ENCODE results near the gene NKIRAS2. TPM values are rescaled to one million over a fixed set of nuclear protein-coding genes. Genes with fewer than 3 reads are reported as not detected.

The NKIRAS2 gene
- total RNA-seq, 2 donors from 2014 or later: 18.6 to 24.3 TPM

DNA sequence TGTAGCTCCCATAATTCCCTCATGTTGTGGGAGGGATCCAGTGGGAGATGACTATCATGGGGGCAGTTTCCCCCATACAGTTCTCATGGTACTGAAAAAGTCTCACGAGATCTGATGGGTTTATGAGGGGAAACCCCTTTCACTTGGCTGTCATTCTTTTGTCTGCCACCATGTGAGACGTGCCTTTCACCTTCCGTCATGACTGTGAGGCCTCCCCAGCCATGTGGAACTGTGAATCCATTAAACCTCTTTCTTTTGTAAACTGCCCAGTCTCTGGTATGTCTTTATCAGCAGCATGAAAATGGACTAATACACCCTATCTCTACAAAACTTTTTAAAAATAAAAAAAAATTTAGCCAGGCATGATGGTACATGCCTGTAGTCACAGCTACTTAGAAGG, 36.7 kb downstream of the NKIRAS2 start:
- no peaks in the 10 kb centered on the region for H3K9me3 Mint-ChIP-seq
- H3K36me3 Mint-ChIP-seq (ENCODE audit: insufficient read depth in 2 of 2): no peaks in the 10 kb centered on the region
- H3K27ac Mint-ChIP-seq: no peak overlapping the region
- peaks cover 30% of the 10 kb centered on the region for H3K27me3 Mint-ChIP-seq (ENCODE audit: low read depth)
- H3K4me3 Mint-ChIP-seq: no peak overlapping the region
- no peak for ATAC-seq (replicated peaks in 1 of 2)
- DNase-seq: no peak
- H3K4me1 Mint-ChIP-seq (ENCODE audit: low read depth): peaks cover 17% of the 10 kb centered on the region

DNA sequence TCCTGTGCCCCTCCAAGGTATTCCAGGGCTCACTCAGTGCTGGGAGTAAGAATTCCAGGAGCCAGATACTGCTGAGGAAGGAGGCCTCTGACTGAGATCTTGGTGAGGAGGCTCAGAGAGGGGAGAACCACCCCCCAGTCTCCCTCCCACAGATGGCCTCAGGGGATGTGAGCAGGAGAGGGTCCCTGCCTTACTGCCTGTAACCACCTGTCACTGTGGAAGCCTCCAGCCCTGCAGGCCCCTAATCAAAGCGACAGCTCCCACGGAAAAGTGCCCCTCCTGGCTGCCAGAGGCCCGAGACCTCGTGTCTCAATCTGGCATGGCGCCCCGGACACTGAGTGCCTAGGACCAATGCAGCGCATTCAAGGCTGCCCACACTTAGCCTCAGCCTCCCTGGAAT, 38.2 kb downstream of the NKIRAS2 start:
- H3K27me3 Mint-ChIP-seq (ENCODE audit: low read depth): peaks cover 15% of the 10 kb centered on the region
- H3K36me3 Mint-ChIP-seq (ENCODE audit: insufficient read depth in 2 of 2): no peaks in the 10 kb centered on the region
- no peak overlapping the region for H3K4me3 Mint-ChIP-seq
- no peaks in the 10 kb centered on the region for H3K9me3 Mint-ChIP-seq
- no peak for DNase-seq
- peaks cover 21% of the 10 kb centered on the region for H3K4me1 Mint-ChIP-seq (ENCODE audit: low read depth)
- ATAC-seq (replicated peaks in 1 of 2): no peak
- H3K27ac Mint-ChIP-seq: no peak overlapping the region

- DNase-seq (no peak), ATAC-seq (replicated peaks in 1 of 2) (no peak)
- Mint-ChIP-seq H3K27ac (no peak overlapping the region), H3K9me3 (no peaks in the 10 kb centered on the region), H3K4me3 (no peak overlapping the region), H3K36me3 (ENCODE audit: insufficient read depth in 2 of 2) (no peaks in the 10 kb centered on the region), H3K27me3 (ENCODE audit: low read depth) (peaks cover 4% of the 10 kb centered on the region), H3K4me1 (ENCODE audit: low read depth) (peaks cover 38% of the 10 kb centered on the region)
Observed at GRCh38 chr17:42059815-42060214, 39.9 kb downstream of the NKIRAS2 start.

- DNase-seq: no peak
- Mint-ChIP-seq H3K27me3 (ENCODE audit: low read depth) (no peaks in the 10 kb centered on the region), H3K4me3 (no peak overlapping the region), H3K4me1 (ENCODE audit: low read depth) (peaks cover 42% of the 10 kb centered on the region), H3K27ac (no peak overlapping the region), H3K36me3 (ENCODE audit: insufficient read depth in 2 of 2) (no peaks in the 10 kb centered on the region), H3K9me3 (no peaks in the 10 kb centered on the region)
- ATAC-seq (replicated peaks in 1 of 2): no peak
Observed at GRCh38 chr17:42060231-42060630, 40.3 kb downstream of the NKIRAS2 start.

DNA sequence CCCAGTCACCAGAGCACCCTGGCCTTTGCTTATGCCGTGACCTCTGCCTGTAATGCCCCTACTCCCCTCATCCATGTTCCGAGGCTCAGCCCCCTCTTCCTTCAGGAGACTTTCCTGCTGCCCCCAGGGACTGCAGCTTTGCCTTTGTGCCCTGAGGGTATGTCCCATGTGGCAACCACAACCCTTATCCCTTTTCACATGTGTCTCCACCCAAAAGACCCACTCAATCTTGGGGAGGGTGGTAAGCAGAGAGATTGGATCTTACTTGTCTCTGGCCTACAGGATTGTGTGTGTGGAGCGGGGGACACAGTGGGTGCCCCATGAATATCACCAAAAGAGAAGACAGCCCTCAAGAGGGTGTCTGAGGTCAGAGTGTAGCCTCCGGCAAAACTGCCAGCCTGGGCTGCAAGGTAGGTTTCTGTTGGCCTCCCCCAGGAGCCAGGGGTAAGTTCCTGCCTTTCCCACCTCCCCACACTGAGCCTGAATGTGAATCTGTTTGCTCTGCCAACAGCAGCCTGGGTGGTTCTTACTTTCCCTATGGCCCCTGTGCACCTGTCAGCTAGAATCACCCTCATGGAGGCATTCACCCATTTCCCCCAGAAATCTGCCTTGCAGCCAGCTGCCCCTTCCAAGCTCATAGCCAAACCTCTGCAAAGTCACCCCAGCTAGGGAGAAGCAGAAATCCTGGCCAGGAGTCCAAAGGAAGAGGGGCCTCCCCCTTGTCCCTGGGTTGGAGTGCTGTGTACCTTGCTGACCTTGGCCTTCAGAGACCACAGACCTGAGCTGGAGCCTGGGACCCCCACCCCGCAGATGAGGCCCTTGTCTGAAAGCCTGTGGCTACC, 42.0 kb downstream of the NKIRAS2 start:
- H3K9me3 Mint-ChIP-seq: no peaks in the 10 kb centered on the region
- H3K27me3 Mint-ChIP-seq (ENCODE audit: low read depth): no peaks in the 10 kb centered on the region
- DNase-seq (no peak), ATAC-seq (replicated peaks in 1 of 2) (no peak)
- peaks cover 34% of the 10 kb centered on the region for H3K4me1 Mint-ChIP-seq (ENCODE audit: low read depth)
- no peak overlapping the region for H3K4me3 Mint-ChIP-seq
- H3K27ac Mint-ChIP-seq: no peak overlapping the region
- H3K36me3 Mint-ChIP-seq (ENCODE audit: insufficient read depth in 2 of 2): no peaks in the 10 kb centered on the region

GRCh38 chr17:42062681-42063080, 42.8 kb downstream of the NKIRAS2 start:
- H3K27me3 Mint-ChIP-seq (ENCODE audit: low read depth): no peaks in the 10 kb centered on the region
- no peaks in the 10 kb centered on the region for H3K9me3 Mint-ChIP-seq
- ATAC-seq (replicated peaks in 1 of 2) (no peak), DNase-seq (no peak)
- H3K4me3 Mint-ChIP-seq: no peak overlapping the region
- peaks cover 35% of the 10 kb centered on the region for H3K4me1 Mint-ChIP-seq (ENCODE audit: low read depth)
- no peaks in the 10 kb centered on the region for H3K36me3 Mint-ChIP-seq (ENCODE audit: insufficient read depth in 2 of 2)
- no peak overlapping the region for H3K27ac Mint-ChIP-seq

DNA sequence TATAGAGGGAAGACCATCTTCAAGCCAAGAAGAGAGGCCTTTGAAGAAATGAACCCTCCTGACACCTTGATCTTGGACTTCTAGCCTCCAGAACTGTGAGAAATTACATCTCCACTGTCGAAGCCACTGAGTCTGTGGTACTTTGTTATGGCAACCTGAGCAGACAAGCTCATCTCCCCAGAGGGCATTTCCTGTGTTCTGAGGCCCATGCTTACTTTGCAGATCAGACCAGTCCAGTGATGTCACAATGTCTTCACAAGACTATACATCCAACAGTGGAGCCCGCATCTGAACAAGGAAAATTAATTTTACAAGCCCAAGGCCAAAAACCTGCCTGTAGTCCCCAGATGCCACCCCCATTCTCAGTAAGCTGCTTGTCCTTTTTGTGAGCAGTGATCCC, 45.3 kb downstream of the NKIRAS2 start:
- Mint-ChIP-seq H3K4me3 (no peak overlapping the region), H3K27ac (no peak overlapping the region)
- no peak for DNase-seq

DNA sequence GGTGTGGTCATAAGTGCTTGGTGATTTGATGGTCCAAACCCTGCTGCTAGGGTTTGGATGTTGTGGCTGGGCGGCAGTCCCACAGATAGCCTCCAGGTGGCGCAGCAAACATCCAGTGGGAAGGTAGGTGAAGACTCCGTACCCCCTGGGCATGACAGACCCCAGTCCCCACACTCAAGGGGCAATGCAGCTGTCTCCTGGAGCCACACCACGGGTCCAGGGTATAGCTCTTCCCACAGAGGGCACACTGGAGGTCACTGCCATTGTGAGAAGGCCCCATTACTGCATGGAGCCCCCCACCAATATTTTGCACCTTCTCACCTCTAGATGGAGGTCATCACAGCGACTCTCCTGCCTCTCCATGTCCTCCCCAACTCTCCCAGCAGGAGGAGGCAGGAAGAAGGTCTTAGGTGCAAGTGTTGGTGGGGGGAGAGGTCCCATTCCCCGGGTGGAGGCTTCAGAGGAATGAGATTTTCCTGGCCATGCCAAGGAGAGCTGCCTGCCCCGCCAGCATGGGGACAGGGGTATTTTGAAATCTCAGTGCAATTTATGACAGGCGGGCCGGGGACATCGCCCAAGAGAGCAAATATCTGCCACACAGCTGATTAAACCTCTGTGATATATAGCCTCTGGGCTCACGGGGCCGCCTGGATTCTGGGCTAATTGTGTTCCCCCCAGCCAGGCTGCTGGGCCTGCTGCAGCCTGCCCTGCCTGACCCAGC, 47.6 kb downstream of the NKIRAS2 start:
- DNase-seq (peak; percentile 72 to 75), ATAC-seq (replicated peaks in 1 of 2) (peak; percentile 39 to 45)
- no peaks in the 10 kb centered on the region for H3K9me3 Mint-ChIP-seq
- H3K27me3 Mint-ChIP-seq (ENCODE audit: low read depth): no peaks in the 10 kb centered on the region
- no peak overlapping the region for H3K27ac Mint-ChIP-seq
- H3K4me1 Mint-ChIP-seq (ENCODE audit: low read depth): peaks cover 43% of the 10 kb centered on the region
- no peaks in the 10 kb centered on the region for H3K36me3 Mint-ChIP-seq (ENCODE audit: insufficient read depth in 2 of 2)
- no peak overlapping the region for H3K4me3 Mint-ChIP-seq

More for the DNA sequence above, 45.3 kb downstream of the NKIRAS2 start:
- H3K36me3 Mint-ChIP-seq (ENCODE audit: insufficient read depth in 2 of 2): no peaks in the 10 kb centered on the region
- ATAC-seq (replicated peaks in 1 of 2): peak in 1 of 2 donors; percentile 31
- peaks cover 35% of the 10 kb centered on the region for H3K4me1 Mint-ChIP-seq (ENCODE audit: low read depth)
- no peaks in the 10 kb centered on the region for H3K9me3 Mint-ChIP-seq
- H3K27me3 Mint-ChIP-seq (ENCODE audit: low read depth): no peaks in the 10 kb centered on the region

DNA sequence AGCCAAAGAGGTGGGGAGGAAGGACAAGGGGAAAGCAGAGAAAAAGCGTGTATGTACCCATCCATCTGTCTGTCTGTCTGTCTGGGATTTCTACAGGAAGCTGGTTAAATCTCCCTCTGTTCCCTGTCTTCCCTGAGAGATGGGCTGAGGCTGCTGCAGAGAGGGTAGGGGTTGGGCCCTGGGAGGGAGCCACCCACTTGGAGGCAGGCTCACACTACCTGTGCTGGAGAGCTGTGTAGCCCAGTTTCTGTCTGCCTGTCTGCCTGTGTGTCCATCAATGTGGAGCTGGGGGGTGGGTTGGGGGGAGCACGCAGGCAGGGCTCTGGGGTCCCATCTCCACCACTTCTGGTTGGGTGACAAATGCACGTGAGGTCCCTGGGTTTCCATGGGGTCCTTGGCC, 49.1 kb downstream of the NKIRAS2 start:
- Mint-ChIP-seq H3K27me3 (ENCODE audit: low read depth) (peaks cover 9% of the 10 kb centered on the region), H3K4me3 (no peak overlapping the region), H3K9me3 (no peaks in the 10 kb centered on the region), H3K36me3 (ENCODE audit: insufficient read depth in 2 of 2) (no peaks in the 10 kb centered on the region), H3K27ac (no peak overlapping the region), H3K4me1 (ENCODE audit: low read depth) (peaks cover 40% of the 10 kb centered on the region)
- ATAC-seq (replicated peaks in 1 of 2) (no peak), DNase-seq (no peak)

DNA sequence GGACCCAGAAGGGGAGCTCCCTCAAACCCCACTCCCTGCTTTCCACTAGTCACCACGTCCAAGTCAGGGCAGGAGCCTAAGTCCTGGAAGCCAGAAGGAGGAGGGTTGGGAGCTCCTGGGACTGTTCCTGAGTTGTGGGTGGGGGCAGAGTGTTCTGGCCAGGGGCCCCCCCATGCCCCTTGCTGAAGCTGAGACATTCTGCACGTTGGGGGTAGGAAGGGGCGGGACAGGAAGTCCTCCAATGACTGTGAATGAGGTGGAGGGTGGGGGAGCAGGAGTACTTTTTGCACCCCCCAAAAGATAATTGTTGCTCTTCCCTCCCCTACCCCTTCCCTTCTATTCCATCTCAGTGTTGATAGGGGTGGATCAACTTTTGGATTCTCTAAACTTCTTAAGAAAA, 51.9 kb downstream of the NKIRAS2 start:
- Mint-ChIP-seq H3K27ac (no peak overlapping the region), H3K9me3 (no peaks in the 10 kb centered on the region), H3K4me3 (peak overlapping the region; percentile 72 to 76), H3K36me3 (ENCODE audit: insufficient read depth in 2 of 2) (no peaks in the 10 kb centered on the region), H3K4me1 (ENCODE audit: low read depth) (peaks cover 25% of the 10 kb centered on the region), H3K27me3 (ENCODE audit: low read depth) (peaks cover 9% of the 10 kb centered on the region)
- DNase-seq: peak in 1 of 2 donors; percentile 38
- peak; percentile 59 to 62 for ATAC-seq (replicated peaks in 1 of 2)

GRCh38 chr17:42072323-42073187, 52.7 kb downstream of the NKIRAS2 start:
- Mint-ChIP-seq H3K9me3 (no peaks in the 10 kb centered on the region), H3K4me3 (peak overlapping the region; percentile 76 to 80), H3K27me3 (ENCODE audit: low read depth) (peaks cover 9% of the 10 kb centered on the region), H3K4me1 (ENCODE audit: low read depth) (peaks cover 21% of the 10 kb centered on the region), H3K36me3 (ENCODE audit: insufficient read depth in 2 of 2) (no peaks in the 10 kb centered on the region), H3K27ac (no peak overlapping the region)
- DNase-seq (peak in 1 of 2 donors; percentile 31), ATAC-seq (replicated peaks in 1 of 2) (peak; percentile 38 to 46)
